ENCODE results near the gene RENBP. TPM values are rescaled to one million over a fixed set of nuclear protein-coding genes. Genes with fewer than 3 reads are reported as not detected.

RENBP gene
- total RNA-seq, 1 donor from 2014 or later: 46.4 TPM

GRCh38 chrX:153921511-153922446 is 22.7 kb downstream of the RENBP start:
- Histone ChIP-seq H3K4me1 (peaks cover 13% of the 10 kb centered on the region), H3K27ac (no peak overlapping the region), H3K9me3 (no peaks in the 10 kb centered on the region), H3K4me3 (no peak overlapping the region), H3K36me3 (no peaks in the 10 kb centered on the region), H3K27me3 (no peaks in the 10 kb centered on the region)
- no peak for TF ChIP-seq CTCF (IDR thresholded peaks at IDR 0.05)
- DNase-seq: no peak
- ATAC-seq: no peak
- intact Hi-C loops (cut with DNase I): no loop called here

- Histone ChIP-seq H3K4me1 (peaks cover 13% of the 10 kb centered on the region), H3K4me3 (no peak overlapping the region), H3K9me3 (no peaks in the 10 kb centered on the region), H3K27ac (no peak overlapping the region), H3K36me3 (no peaks in the 10 kb centered on the region), H3K27me3 (no peaks in the 10 kb centered on the region)
- DNase-seq (no peak), ATAC-seq (no peak)
- no peak for TF ChIP-seq CTCF (IDR thresholded peaks at IDR 0.05)
- intact Hi-C loops (cut with DNase I): no loop called here
Measured at GRCh38 chrX:153921070-153921469, 23.4 kb downstream of the RENBP start.

- ATAC-seq (no peak), DNase-seq (no peak)
- Histone ChIP-seq H3K9me3 (no peaks in the 10 kb centered on the region), H3K4me1 (peaks cover 13% of the 10 kb centered on the region), H3K27me3 (no peaks in the 10 kb centered on the region), H3K4me3 (no peak overlapping the region), H3K27ac (no peak overlapping the region), H3K36me3 (no peaks in the 10 kb centered on the region)
- no peak for TF ChIP-seq CTCF (IDR thresholded peaks at IDR 0.05)
- intact Hi-C loops (cut with DNase I): no loop called here
Measured at GRCh38 chrX:153920546-153920945, 23.9 kb downstream of the RENBP start.

GRCh38 chrX:153919281-153919680 is 25.2 kb downstream of the RENBP start:
- Histone ChIP-seq H3K36me3 (no peaks in the 10 kb centered on the region), H3K27me3 (no peaks in the 10 kb centered on the region), H3K4me3 (no peak overlapping the region), H3K4me1 (peaks cover 13% of the 10 kb centered on the region), H3K9me3 (no peaks in the 10 kb centered on the region), H3K27ac (no peak overlapping the region)
- ATAC-seq: no peak
- intact Hi-C loops (cut with DNase I): no loop called here
- no peak for DNase-seq
- no peak for TF ChIP-seq CTCF (IDR thresholded peaks at IDR 0.05)

- ATAC-seq (no peak), DNase-seq (no peak)
- H3K4me1 ChIP-seq: peaks cover 4% of the 10 kb centered on the region
- no peaks in the 10 kb centered on the region for H3K9me3 ChIP-seq
- no peaks in the 10 kb centered on the region for H3K27me3 ChIP-seq
- no peak overlapping the region for H3K4me3 ChIP-seq
- no peak for TF ChIP-seq CTCF (IDR thresholded peaks at IDR 0.05)
- H3K36me3 ChIP-seq: no peaks in the 10 kb centered on the region
- intact Hi-C loops (cut with DNase I): no loop called here
- no peak overlapping the region for H3K27ac ChIP-seq
Measured at GRCh38 chrX:153917869-153918268, 26.6 kb downstream of the RENBP start.
